Progenitor cell of endocrine pancreas (in vitro differentiated cells): ENCODE measurements around the gene MFSD1. TPM values are rescaled to one million over a fixed set of nuclear protein-coding genes. Genes with fewer than 3 reads are reported as not detected.

ENCODE experiments used
- DNase-seq: peaks from one replicate; pipeline ENCODE4 v3.0.0; 2021; ENCODE audit warnings: low spot score; ENCODE audit not compliant: unreplicated experiment
- H3K27ac Mint-ChIP-seq: 2 replicates; pipeline ENCODE4 v1.8.0; 2021; ENCODE audit warnings: mild to moderate bottlenecking, moderate library complexity, mixed read lengths
- H3K27me3 Mint-ChIP-seq: 2 replicates; pipeline ENCODE4 v1.8.0; 2021; ENCODE audit warnings: mixed read lengths
- H3K36me3 Mint-ChIP-seq: 2 replicates; pipeline ENCODE4 v1.8.0; 2022; ENCODE audit warnings: mixed read lengths; ENCODE audit not compliant: insufficient read depth
- H3K4me1 Mint-ChIP-seq: 2 replicates; pipeline ENCODE4 v1.8.0; 2021; ENCODE audit warnings: low read depth, mixed read lengths
- H3K4me3 Mint-ChIP-seq: 2 replicates; pipeline ENCODE4 v1.8.0; 2021; ENCODE audit warnings: low read depth, mild to moderate bottlenecking, moderate library complexity, mixed read lengths
- H3K9me3 Mint-ChIP-seq: 2 replicates; pipeline ENCODE4 v1.8.0; 2021; ENCODE audit warnings: low read depth, mixed read lengths
- CTCF ChIP-seq: fragments of 200-600 bp; sonication (generic); IDR thresholded peaks from one replicate; pipeline ENCODE4 v1.5.0; 2021; ENCODE audit warnings: antibody characterized with exemption, mild to moderate bottlenecking; ENCODE audit not compliant: unreplicated experiment
- total RNA-seq: library from RNA; stranded (reverse); gene quantifications from 2 replicates; pipeline ENCODE4 v1.2.1, GENCODE V29; 2021

MFSD1 gene
- total RNA-seq, 1 donor from 2014 or later = 17.6 TPM

GRCh38 chr3:158804441-158804840 lies 2.6 kb downstream of the MFSD1 start:
- peaks cover 15% of the 10 kb centered on the region for H3K27me3 Mint-ChIP-seq
- no peak for TF ChIP-seq CTCF
- H3K36me3 Mint-ChIP-seq = peaks cover 2% of the 10 kb centered on the region
- H3K4me3 Mint-ChIP-seq = peak overlapping the region; percentile 19
- no peaks in the 10 kb centered on the region for H3K9me3 Mint-ChIP-seq
- peaks cover 8% of the 10 kb centered on the region for H3K4me1 Mint-ChIP-seq
- no peak overlapping the region for H3K27ac Mint-ChIP-seq
- no peak for DNase-seq

GRCh38 chr3:158808697-158809096 lies 6.8 kb downstream of the MFSD1 start:
- Mint-ChIP-seq H3K9me3 (no peaks in the 10 kb centered on the region), H3K4me1 (no peaks in the 10 kb centered on the region), H3K4me3 (no peak overlapping the region), H3K27ac (no peak overlapping the region), H3K27me3 (no peaks in the 10 kb centered on the region), H3K36me3 (peaks cover 2% of the 10 kb centered on the region)
- DNase-seq = no peak
- no peak for TF ChIP-seq CTCF

GRCh38 chr3:158809642-158810041 lies 7.8 kb downstream of the MFSD1 start:
- no peaks in the 10 kb centered on the region for H3K27me3 Mint-ChIP-seq
- no peak overlapping the region for H3K27ac Mint-ChIP-seq
- H3K4me1 Mint-ChIP-seq = no peaks in the 10 kb centered on the region
- no peaks in the 10 kb centered on the region for H3K9me3 Mint-ChIP-seq
- peaks cover 2% of the 10 kb centered on the region for H3K36me3 Mint-ChIP-seq
- TF ChIP-seq CTCF = no peak
- H3K4me3 Mint-ChIP-seq = no peak overlapping the region
- no peak for DNase-seq

- TF ChIP-seq CTCF = no peak
- no peak for DNase-seq
- Mint-ChIP-seq H3K27ac (no peak overlapping the region), H3K4me1 (no peaks in the 10 kb centered on the region), H3K27me3 (no peaks in the 10 kb centered on the region), H3K4me3 (no peak overlapping the region), H3K9me3 (no peaks in the 10 kb centered on the region), H3K36me3 (peaks cover 3% of the 10 kb centered on the region)
Observed at GRCh38 chr3:158810823-158811724, 9.2 kb downstream of the MFSD1 start.

- no peaks in the 10 kb centered on the region for H3K9me3 Mint-ChIP-seq
- peaks cover 4% of the 10 kb centered on the region for H3K36me3 Mint-ChIP-seq
- no peak for DNase-seq
- no peaks in the 10 kb centered on the region for H3K27me3 Mint-ChIP-seq
- no peak overlapping the region for H3K4me3 Mint-ChIP-seq
- no peak overlapping the region for H3K27ac Mint-ChIP-seq
- no peak for TF ChIP-seq CTCF
- H3K4me1 Mint-ChIP-seq = no peaks in the 10 kb centered on the region
Observed at GRCh38 chr3:158819282-158819681, 17.4 kb downstream of the MFSD1 start.
